Thyroid gland (tissue), 4 donors: ENCODE results near the gene NR3C2.

Source experiments
- POLR2A ChIP-seq, 2 donors: fragments of 450-650 bp; IDR thresholded peaks; one replicate each; pipeline ENCODE4 v1.6.1; 2017; ENCODE audit warnings: antibody characterized with exemption in 2 of 2, mild to moderate bottlenecking in 2 of 2, moderate library complexity in 1 of 2
- TF ChIP-seq, protein P1 (sequence below), 6 experiments: fragments of 200-600 bp in 3 of 6; fragments of 450-650 bp in 3 of 6; sonication (generic) in 3 of 6; IDR thresholded peaks; one replicate each; pipeline ENCODE4 v1.5.1; 2016 to 2019; ENCODE audit warnings: antibody characterized with exemption in 6 of 6, mild to moderate bottlenecking in 2 of 6, inconsistent platforms in 1 of 6, moderate library complexity in 1 of 6

DNA sequence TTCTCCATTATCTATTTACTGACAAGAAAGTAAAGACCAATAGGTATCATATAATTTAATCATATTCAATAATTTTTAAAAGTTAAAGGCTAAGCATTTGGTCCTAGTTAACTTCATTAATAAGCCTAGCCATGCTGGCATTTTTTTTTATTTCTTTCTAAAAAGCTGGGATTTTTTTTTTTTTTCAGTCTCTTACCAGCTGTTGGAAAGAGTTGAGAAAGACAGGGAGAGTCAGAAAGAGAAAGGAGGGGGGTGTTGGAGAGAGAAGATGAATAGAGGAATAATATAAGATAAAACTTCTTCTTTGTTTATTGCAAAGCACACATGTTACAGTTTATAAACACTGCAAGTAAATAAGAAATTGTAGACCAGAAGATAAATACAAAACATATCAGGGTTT, 5.9 kb upstream of the NR3C2 start:
- TF ChIP-seq, protein P1, sequence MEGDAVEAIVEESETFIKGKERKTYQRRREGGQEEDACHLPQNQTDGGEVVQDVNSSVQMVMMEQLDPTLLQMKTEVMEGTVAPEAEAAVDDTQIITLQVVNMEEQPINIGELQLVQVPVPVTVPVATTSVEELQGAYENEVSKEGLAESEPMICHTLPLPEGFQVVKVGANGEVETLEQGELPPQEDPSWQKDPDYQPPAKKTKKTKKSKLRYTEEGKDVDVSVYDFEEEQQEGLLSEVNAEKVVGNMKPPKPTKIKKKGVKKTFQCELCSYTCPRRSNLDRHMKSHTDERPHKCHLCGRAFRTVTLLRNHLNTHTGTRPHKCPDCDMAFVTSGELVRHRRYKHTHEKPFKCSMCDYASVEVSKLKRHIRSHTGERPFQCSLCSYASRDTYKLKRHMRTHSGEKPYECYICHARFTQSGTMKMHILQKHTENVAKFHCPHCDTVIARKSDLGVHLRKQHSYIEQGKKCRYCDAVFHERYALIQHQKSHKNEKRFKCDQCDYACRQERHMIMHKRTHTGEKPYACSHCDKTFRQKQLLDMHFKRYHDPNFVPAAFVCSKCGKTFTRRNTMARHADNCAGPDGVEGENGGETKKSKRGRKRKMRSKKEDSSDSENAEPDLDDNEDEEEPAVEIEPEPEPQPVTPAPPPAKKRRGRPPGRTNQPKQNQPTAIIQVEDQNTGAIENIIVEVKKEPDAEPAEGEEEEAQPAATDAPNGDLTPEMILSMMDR (IDR thresholded peaks at IDR 0.05), result no peak
- no peak for TF ChIP-seq POLR2A (IDR thresholded peaks at IDR 0.05)
